Activated CD4-positive, alpha-beta T cell treated with anti-CD3 and anti-CD28 coated beads, Interleukin-2, amount 50 U/mL, for 24 hours (primary cell): ENCODE measurements around the gene MED13L.

Experiments
- DNase-seq, 2 donors: peaks; one replicate each; pipeline ENCODE4 v3.0.0-alpha.2; 2020; ENCODE audit warnings: low read depth in 1 of 2, low spot score in 1 of 2

Gene MED13L

GRCh38 chr12:116277467-116278278, at the start of gene MED13L:
TSS of gene MED13L (minus strand) at chr12:116277693. CDS start at chr12:116277131, 562 bp downstream.
- DNase-seq = peak; percentile 72 to 78

DNA sequence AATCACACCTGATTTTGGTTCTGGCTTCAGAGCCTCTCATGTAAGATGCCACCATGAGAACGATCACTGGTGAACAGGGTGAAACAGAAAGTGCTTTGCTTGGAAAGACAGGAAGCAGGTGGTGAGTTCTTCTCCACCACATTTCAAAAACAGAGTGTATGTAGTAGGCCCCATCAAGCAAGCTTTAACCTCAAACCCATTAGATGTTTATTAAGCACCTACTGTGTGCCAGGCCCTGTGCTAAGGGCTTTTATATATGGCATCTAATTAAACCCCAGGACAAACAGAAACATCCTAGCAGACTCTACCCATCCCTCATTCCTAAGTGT, 47.8 kb upstream of the MED13L start:
- DNase-seq = no peak

- DNase-seq = no peak
Measured at GRCh38 chr12:116324654-116325335, 47.3 kb upstream of the MED13L start.

DNA sequence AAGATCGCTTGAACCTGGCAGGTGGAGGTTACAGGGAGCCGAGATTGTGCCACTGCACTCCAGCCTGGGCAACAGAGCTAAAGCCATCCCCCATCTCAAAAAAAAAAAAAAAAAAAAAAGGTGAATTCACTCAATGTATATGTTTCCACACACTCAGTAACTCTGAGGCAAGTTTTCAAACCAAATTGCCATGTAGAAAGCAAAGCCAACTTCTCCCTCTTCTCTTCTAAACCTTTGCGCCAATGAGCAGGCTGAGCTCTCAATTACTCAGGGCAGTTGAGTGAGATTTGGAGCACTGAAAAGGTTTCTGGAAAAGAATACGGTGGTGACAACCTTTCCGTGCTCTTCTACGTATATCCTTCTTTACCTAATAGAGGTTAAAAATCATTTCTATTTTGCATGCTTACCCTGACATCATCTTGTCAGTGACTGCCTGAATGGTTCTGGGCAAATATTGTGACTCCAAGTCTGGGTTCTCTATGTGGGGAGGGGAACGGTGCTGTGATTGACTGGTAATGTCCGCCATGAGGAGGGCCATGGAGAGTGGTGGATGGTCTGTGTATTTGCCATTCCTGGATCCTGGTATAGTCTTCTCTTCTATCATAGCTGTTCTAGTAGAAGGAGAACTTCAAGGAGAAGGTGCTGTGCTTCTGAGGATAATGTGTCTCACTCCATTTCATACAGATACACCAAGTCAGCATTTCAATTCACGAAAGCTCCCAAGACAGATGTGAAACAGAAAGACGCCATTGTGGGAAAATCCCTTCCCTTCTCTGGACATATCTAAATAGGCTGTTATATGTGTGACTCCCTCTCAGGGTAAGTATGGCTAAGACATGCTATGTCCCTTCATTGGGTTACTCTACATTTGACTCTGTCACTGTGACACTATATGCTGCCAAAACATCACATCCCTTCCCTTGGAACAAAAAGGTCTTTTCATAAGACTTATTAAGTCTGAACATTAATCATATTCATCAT, 46.2 kb upstream of the MED13L start:
- DNase-seq = no peak

GRCh38 chr12:116321913-116322312, 44.4 kb upstream of the MED13L start:
- DNase-seq = no peak

- DNase-seq = no peak
Measured at GRCh38 chr12:116320791-116321217, 43.3 kb upstream of the MED13L start.

DNA sequence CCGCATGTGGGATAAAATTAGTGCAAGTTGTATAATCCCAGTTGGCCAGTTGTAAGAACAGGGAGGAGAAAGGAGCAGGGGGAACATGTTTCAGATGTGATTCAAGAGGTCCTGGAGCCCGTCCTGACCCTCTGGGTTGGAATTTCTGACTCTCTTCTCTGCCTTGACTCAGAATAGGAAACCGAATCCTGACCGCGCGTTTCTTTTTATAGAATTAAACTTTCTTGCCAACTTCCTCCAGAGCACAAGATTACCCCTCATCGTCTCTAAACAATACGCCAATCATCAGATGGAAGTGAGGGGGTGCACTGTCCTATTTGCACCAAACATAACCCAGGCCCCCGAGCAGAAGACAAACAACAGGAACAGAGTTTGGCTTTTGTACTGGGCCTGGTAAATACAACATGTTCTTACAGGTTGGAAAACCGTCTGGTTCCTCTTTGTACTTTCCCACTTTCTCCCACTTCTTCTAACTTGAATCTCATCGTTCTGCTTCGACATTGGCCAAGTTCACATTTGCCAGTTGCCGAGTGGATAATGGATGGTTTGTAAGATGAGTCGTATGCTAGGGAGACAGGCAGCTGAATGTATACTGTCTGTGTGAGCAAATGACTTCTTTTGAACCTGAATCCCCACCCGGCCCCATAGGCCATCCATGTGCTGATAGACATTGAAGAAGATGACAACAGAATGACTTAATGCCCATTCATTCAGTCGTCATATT, 42.6 kb upstream of the MED13L start:
- peak in 1 of 2 donors; percentile 30 for DNase-seq

DNA sequence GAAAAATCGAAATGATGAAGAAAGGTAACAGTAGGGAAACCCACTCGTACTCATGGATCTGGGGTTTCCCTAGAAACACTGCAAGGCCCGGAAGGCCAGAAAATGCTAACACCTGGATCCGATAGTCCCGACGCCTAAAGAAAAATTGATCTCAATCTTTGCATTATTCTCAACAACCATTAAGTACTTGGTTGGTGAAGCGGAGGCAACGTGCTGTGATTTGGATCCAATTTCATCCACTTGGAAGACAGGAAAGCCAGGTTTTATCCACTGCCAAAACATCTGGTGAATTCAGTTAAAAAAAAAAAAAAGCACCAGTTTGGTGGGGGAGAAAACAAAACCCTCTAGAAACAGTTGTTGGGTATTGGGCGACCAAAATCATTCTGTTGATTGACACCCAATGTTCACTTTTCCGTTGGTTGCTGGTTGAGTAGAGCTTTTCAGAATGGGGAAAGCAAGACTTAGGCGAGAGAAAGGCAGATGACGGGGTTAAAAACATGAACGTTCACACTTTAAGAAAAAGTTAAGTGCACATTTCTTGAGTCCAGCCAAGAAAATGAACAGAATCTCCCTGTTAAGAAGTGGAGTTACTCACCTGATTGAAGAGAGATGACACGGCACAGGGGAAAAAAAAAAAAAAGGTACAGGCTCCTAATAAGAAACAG, 41.9 kb upstream of the MED13L start:
- DNase-seq = no peak

GRCh38 chr12:116318576-116319232, 41.2 kb upstream of the MED13L start:
- no peak for DNase-seq

DNA sequence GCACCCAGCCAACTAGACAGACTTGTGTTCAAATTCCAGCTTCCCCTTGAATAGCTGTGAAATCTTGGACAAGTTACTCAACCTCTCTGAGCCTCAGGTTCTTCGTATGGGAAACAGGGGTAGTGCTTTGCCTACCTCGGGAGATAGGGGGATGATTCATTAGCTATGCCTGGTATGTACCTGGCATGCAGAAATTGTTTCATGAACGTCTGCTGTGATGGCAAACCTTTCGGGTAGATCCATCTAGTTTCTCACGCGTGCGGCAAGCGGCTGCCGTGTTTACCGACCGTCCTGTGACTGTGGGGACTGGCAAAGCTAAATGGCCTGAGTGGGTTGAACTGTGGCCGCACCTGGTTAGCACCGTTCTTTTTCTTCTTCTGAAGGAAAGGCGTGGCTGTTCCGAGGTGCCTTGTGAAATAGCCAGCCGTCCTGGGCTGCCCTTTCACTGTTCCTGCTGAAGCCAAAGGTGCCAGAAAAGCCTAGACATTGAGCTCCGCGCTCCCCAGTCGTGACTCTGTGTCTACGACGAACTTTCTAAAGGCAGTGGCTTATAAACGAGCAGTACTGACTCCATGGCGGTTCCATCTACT, 40.6 kb upstream of the MED13L start:
- no peak for DNase-seq

GRCh38 chr12:116317139-116317538, 39.6 kb upstream of the MED13L start:
- DNase-seq = no peak

GRCh38 chr12:116314477-116314876, 37.0 kb upstream of the MED13L start:
- DNase-seq = no peak

DNA sequence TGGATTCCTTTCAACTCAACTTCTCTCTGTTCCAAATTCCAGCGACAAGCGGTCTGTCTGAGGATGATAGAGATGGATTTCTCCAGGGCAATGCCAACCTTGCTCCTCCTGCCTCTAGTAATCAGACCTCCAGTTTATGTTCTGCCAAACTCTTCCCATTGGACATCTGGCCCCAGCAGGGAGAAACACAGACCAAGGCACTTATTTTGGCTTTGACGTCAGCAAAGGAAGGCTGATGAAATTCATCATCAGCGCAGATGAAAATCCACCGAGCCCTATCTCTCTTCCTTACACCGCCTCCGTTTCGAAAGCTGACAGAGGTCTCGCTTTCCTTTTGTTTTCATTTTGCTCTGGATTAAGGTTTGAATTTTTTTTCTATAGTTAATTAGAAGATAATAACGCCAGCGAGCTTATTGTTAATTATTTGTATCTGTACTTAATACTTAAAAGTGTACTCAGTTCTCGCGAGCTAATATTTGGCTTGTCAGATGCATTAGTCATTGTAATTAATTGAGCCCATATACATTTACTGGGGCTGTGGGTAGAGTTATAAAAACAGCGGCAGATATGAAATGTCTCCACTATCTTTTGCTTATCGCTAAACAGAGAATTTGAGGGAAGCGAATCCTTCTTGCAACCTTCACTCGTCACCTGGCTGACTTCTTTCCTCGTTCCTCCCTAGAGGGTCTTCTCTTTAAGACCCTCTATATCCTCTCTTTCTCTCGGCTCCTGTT, 35.9 kb upstream of the MED13L start:
- no peak for DNase-seq

DNA sequence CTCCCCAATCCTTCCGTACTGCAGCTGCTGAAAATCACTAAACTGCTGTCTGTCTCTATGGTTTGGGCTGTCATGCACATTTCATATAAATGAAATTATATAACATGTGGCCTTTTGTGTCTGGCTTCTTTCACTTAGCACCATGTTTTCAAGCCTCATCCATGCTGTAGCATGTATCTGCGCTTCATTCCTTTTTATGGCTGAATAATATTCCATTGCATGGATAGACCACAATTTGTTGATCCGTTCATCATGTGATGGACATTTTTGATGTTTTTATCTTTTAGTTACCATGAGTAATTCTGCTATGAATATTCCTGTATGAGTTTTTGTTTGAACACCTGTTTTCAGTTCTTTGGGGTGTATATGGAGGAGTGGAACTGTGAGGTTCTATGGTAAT, 32.6 kb upstream of the MED13L start:
- no peak for DNase-seq

- DNase-seq = no peak
Measured at GRCh38 chr12:116309343-116309742, 31.9 kb upstream of the MED13L start.

DNA sequence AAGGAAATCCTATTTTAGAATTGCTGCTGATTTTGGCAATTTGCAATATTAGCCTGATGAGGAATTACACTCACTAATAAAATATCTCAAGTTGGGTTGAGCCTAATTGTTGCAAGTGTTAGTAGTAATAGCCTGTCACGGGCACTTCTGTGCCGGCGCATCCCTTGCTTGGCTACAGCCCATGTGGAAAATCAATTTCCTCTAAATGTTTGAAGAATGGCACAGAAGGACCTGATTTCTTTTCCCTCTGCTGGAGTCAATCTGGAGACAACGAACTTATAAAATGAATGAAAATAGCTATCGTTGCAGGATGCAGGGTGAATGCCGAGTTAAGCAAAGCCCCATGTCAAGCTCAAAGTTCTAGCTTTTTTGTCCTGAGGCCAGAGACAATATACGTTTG, 31.2 kb upstream of the MED13L start:
- DNase-seq = no peak

- no peak for DNase-seq
Measured at GRCh38 chr12:116306968-116307367, 29.5 kb upstream of the MED13L start.

GRCh38 chr12:116306506-116306905, 29.0 kb upstream of the MED13L start:
- DNase-seq = no peak

- DNase-seq = no peak
Measured at GRCh38 chr12:116304621-116305020, 27.1 kb upstream of the MED13L start.
